Thymus (tissue), 11 donors: ENCODE data around the gene MTMR2. TPM values are rescaled to one million over a fixed set of nuclear protein-coding genes. Genes with fewer than 3 reads are reported as not detected.
A peak's percentile ranks its signal among the peaks of the same experiment; 100 is the strongest.

Experiments used
- DNase-seq, 9 donors: peaks; one replicate each; pipeline ENCODE4 v3.0.0-alpha.2; 2013; ENCODE audit warnings: low spot score in 9 of 9, low read depth in 6 of 9, missing footprints in 1 of 9
- H3K27ac ChIP-seq, 2 donors: one replicate each; pipeline ENCODE4 v1.5.1; 2013; ENCODE audit warnings: control low read depth in 1 of 2, low read depth in 1 of 2, low read length in 1 of 2, mild to moderate bottlenecking in 1 of 2, moderate library complexity in 1 of 2
- H3K27me3 ChIP-seq, 2 donors: one replicate each; pipeline ENCODE4 v1.5.1; 2013; ENCODE audit warnings: low read length in 1 of 2; ENCODE audit not compliant: control insufficient read depth in 2 of 2, insufficient read depth in 1 of 2
- H3K36me3 ChIP-seq, 2 donors: one replicate each; pipeline ENCODE4 v1.5.1; 2013; ENCODE audit warnings: low read length in 1 of 2, mild to moderate bottlenecking in 1 of 2, moderate library complexity in 1 of 2; ENCODE audit not compliant: control insufficient read depth in 2 of 2, insufficient read depth in 2 of 2
- H3K4me1 ChIP-seq, 2 donors: one replicate each; pipeline ENCODE4 v1.5.1; 2013; ENCODE audit warnings: low read length in 2 of 2; ENCODE audit not compliant: control insufficient read depth in 2 of 2, insufficient read depth in 2 of 2
- H3K4me3 ChIP-seq, 2 donors: one replicate each; pipeline ENCODE4 v1.5.1; 2013; ENCODE audit warnings: low read length in 2 of 2, control low read depth in 1 of 2, mild to moderate bottlenecking in 1 of 2
- H3K9me3 ChIP-seq, 2 donors: one replicate each; pipeline ENCODE4 v1.5.1; 2013; ENCODE audit warnings: low read length in 1 of 2, mild to moderate bottlenecking in 1 of 2; ENCODE audit not compliant: control insufficient read depth in 2 of 2, insufficient read depth in 1 of 2
- WGBS: extraction: QIAGEN DNeasy Blood & Tissue Kit; methylation state at CpG from one replicate; pipeline ENCODE4 v1.1.7; 2013; 5-methylcytosine and 5-hydroxymethylcytosine counted together
- polyA plus RNA-seq: library from polyadenylated mRNA; stranded (reverse); fragments of 200-250 nt; gene quantifications from one replicate; pipeline ENCODE4 v1.2.3, GENCODE V29; 2013
- total RNA-seq: library from RNA; stranded (reverse); fragments of 120-200 nt; gene quantifications from one replicate; pipeline ENCODE4 v1.2.4, GENCODE V29; 2013
- donor health status: healthy.

Gene MTMR2
- total and polyA plus RNA-seq, 2 donors = 11.4 to 13.8 TPM

- Histone ChIP-seq H3K27me3 (no peaks in the 10 kb centered on the region), H3K4me1 (no peaks in the 10 kb centered on the region), H3K36me3 (no peaks in the 10 kb centered on the region), H3K9me3 (peaks cover 0 to 9% of the 10 kb centered on the region in 2 donors), H3K27ac (no peak overlapping the region), H3K4me3 (no peak overlapping the region)
- WGBS = 95% methylated on average over 1 of the region's 1 CpG
- DNase-seq = no peak
Observed at GRCh38 chr11:95943546-95943945, 19.6 kb upstream of the MTMR2 start.

- Histone ChIP-seq H3K4me1 (no peaks in the 10 kb centered on the region), H3K4me3 (no peak overlapping the region), H3K36me3 (no peaks in the 10 kb centered on the region), H3K27me3 (no peaks in the 10 kb centered on the region), H3K27ac (no peak overlapping the region), H3K9me3 (no peaks in the 10 kb centered on the region)
- WGBS = 88% methylated on average over 6 of the region's 6 CpGs
- DNase-seq = no peak
Observed at GRCh38 chr11:95939091-95939490, 15.2 kb upstream of the MTMR2 start.

GRCh38 chr11:95937358-95937757 lies 13.5 kb upstream of the MTMR2 start:
- Histone ChIP-seq H3K36me3 (no peaks in the 10 kb centered on the region), H3K9me3 (no peaks in the 10 kb centered on the region), H3K27ac (no peak overlapping the region), H3K27me3 (no peaks in the 10 kb centered on the region), H3K4me1 (no peaks in the 10 kb centered on the region), H3K4me3 (no peak overlapping the region)
- no peak for DNase-seq

- over 99% methylated on average over 5 of the region's 5 CpGs for WGBS
- DNase-seq = no peak
- H3K9me3 ChIP-seq = no peaks in the 10 kb centered on the region
Observed at GRCh38 chr11:95933594-95933993, 9.7 kb upstream of the MTMR2 start.

GRCh38 chr11:95931916-95932315 lies 8.0 kb upstream of the MTMR2 start:
- no peak for DNase-seq
- no peaks in the 10 kb centered on the region for H3K9me3 ChIP-seq
- no peaks in the 10 kb centered on the region for H3K36me3 ChIP-seq
- H3K27me3 ChIP-seq = no peaks in the 10 kb centered on the region
- H3K4me3 ChIP-seq = no peak overlapping the region
- 98% methylated on average over 1 of the region's 1 CpG for WGBS
- H3K27ac ChIP-seq = no peak overlapping the region
- no peaks in the 10 kb centered on the region for H3K4me1 ChIP-seq

More at GRCh38 chr11:95933594-95933993, 9.7 kb upstream of the MTMR2 start:
- no peaks in the 10 kb centered on the region for H3K36me3 ChIP-seq
- no peak overlapping the region for H3K4me3 ChIP-seq
- no peak overlapping the region for H3K27ac ChIP-seq
- no peaks in the 10 kb centered on the region for H3K4me1 ChIP-seq
- H3K27me3 ChIP-seq = no peaks in the 10 kb centered on the region

- DNase-seq = no peak
- Histone ChIP-seq H3K27ac (no peak overlapping the region), H3K36me3 (no peaks in the 10 kb centered on the region), H3K4me1 (no peaks in the 10 kb centered on the region), H3K27me3 (no peaks in the 10 kb centered on the region), H3K4me3 (no peak overlapping the region), H3K9me3 (no peaks in the 10 kb centered on the region)
- WGBS = 97% methylated on average over 1 of the region's 1 CpG
Observed at GRCh38 chr11:95930948-95931347, 7.0 kb upstream of the MTMR2 start.

- no peak for DNase-seq
- Histone ChIP-seq H3K27ac (no peak overlapping the region), H3K36me3 (no peaks in the 10 kb centered on the region), H3K4me3 (no peak overlapping the region), H3K4me1 (peaks cover 0 to 7% of the 10 kb centered on the region in 2 donors), H3K27me3 (no peaks in the 10 kb centered on the region), H3K9me3 (no peaks in the 10 kb centered on the region)
- 93% methylated on average over 1 of the region's 1 CpG for WGBS
Observed at GRCh38 chr11:95926726-95927125, 2.8 kb upstream of the MTMR2 start.

GRCh38 chr11:95925011-95925410 lies 1.1 kb upstream of the MTMR2 start:
- no peaks in the 10 kb centered on the region for H3K27me3 ChIP-seq
- peaks cover 0 to 7% of the 10 kb centered on the region in 2 donors for H3K4me1 ChIP-seq
- no peaks in the 10 kb centered on the region for H3K36me3 ChIP-seq
- 84% methylated on average over 5 of the region's 5 CpGs for WGBS
- no peak overlapping the region for H3K27ac ChIP-seq
- no peak overlapping the region for H3K4me3 ChIP-seq
- peak in 3 of 9 donors; percentile 2 to 26 (median 4) for DNase-seq
- no peaks in the 10 kb centered on the region for H3K9me3 ChIP-seq

GRCh38 chr11:95924414-95924760 lies 480 bp upstream of the MTMR2 start:
- WGBS = 0% methylated on average over 4 of the region's 4 CpGs

GRCh38 chr11:95923439-95923727 lies 524 bp downstream of the MTMR2 start:
- DNase-seq = peak in 4 of 9 donors; percentile 2 to 38 (median 14)

More at GRCh38 chr11:95924414-95924760, 480 bp upstream of the MTMR2 start:
- H3K4me1 ChIP-seq = peaks cover 0 to 7% of the 10 kb centered on the region in 2 donors
- peak overlapping the region; percentile 77 to 90 for H3K27ac ChIP-seq
- peak overlapping the region; percentile 77 to 92 for H3K4me3 ChIP-seq
- peak in 2 of 9 donors; percentile 2 to 3 for DNase-seq
- no peaks in the 10 kb centered on the region for H3K36me3 ChIP-seq
- no peaks in the 10 kb centered on the region for H3K27me3 ChIP-seq
- no peaks in the 10 kb centered on the region for H3K9me3 ChIP-seq

More at GRCh38 chr11:95923439-95923727, 524 bp downstream of the MTMR2 start:
- under 1% methylated on average over 7 of the region's 7 CpGs for WGBS
- peaks cover 0 to 7% of the 10 kb centered on the region in 2 donors for H3K4me1 ChIP-seq
- H3K27ac ChIP-seq = peak overlapping the region; percentile 77 to 90
- peak overlapping the region; percentile 77 to 92 for H3K4me3 ChIP-seq
- H3K36me3 ChIP-seq = no peaks in the 10 kb centered on the region
- H3K27me3 ChIP-seq = no peaks in the 10 kb centered on the region
- no peaks in the 10 kb centered on the region for H3K9me3 ChIP-seq
